GM06990 (cell line): ENCODE measurements around the gene KRT3.

ENCODE experiments used
- DNase-seq: peaks from one replicate; pipeline ENCODE4 v3.0.0-alpha.2; 2011; ENCODE audit not compliant: insufficient read length; ENCODE audit errors: extremely low read depth
- H3K27me3 ChIP-seq: replicated peaks from 2 replicates; pipeline ENCODE4 v1.6.0; 2011; ENCODE audit warnings: low read length; ENCODE audit not compliant: control insufficient read depth, insufficient read depth
- H3K36me3 ChIP-seq: 2 replicates; pipeline ENCODE4 v1.5.1; 2011; ENCODE audit warnings: low read length; ENCODE audit not compliant: control insufficient read depth, insufficient read depth
- H3K4me3 ChIP-seq: replicated peaks from 2 replicates; pipeline ENCODE4 v1.5.1; 2011; ENCODE audit warnings: low read depth, mild to moderate bottlenecking, control low read depth, low read length
- CTCF ChIP-seq: IDR thresholded peaks from 2 replicates; pipeline ENCODE4 v1.5.1; 2011; ENCODE audit warnings: low read length, control low read depth, mild to moderate bottlenecking, inconsistent platforms; ENCODE audit not compliant: insufficient read depth, poor library complexity, severe bottlenecking

Gene KRT3

GRCh38 chr12:52799505-52800211, 3.7 kb upstream of the KRT3 start:
- Histone ChIP-seq H3K27me3 (no peaks in the 10 kb centered on the region; the same call in none of the 2 replicates), H3K36me3 (no peaks in the 10 kb centered on the region), H3K4me3 (no peak overlapping the region)
- no peak for TF ChIP-seq CTCF
- DNase-seq = no peak

- Histone ChIP-seq H3K4me3 (no peak overlapping the region), H3K27me3 (no peaks in the 10 kb centered on the region; the same call in none of the 2 replicates), H3K36me3 (no peaks in the 10 kb centered on the region)
- no peak for DNase-seq
- TF ChIP-seq CTCF = no peak
Measured at GRCh38 chr12:52798671-52799504, 3.0 kb upstream of the KRT3 start.

GRCh38 chr12:52798003-52798670, 2.2 kb upstream of the KRT3 start:
- no peak overlapping the region for H3K4me3 ChIP-seq
- H3K27me3 ChIP-seq = no peaks in the 10 kb centered on the region; the same call in none of the 2 replicates
- no peak for DNase-seq
- H3K36me3 ChIP-seq = no peaks in the 10 kb centered on the region
- no peak for TF ChIP-seq CTCF

- Histone ChIP-seq H3K4me3 (no peak overlapping the region), H3K27me3 (no peaks in the 10 kb centered on the region; the same call in none of the 2 replicates), H3K36me3 (no peaks in the 10 kb centered on the region)
- no peak for TF ChIP-seq CTCF
- DNase-seq = no peak
Measured at GRCh38 chr12:52797529-52797894, 1.6 kb upstream of the KRT3 start.

GRCh38 chr12:52796839-52797528, 1.1 kb upstream of the KRT3 start:
- Histone ChIP-seq H3K4me3 (no peak overlapping the region), H3K36me3 (no peaks in the 10 kb centered on the region), H3K27me3 (no peaks in the 10 kb centered on the region; the same call in none of the 2 replicates)
- DNase-seq = no peak
- no peak for TF ChIP-seq CTCF
